Stimulated activated CD4-positive, alpha-beta T cell treated with anti-CD3 and anti-CD28 coated beads, TNF-alpha, amount 100 ng/mL, for 1 hour (primary cell): ENCODE results near the gene FGGY.
"Not testable (repeated sequence)": the region's sequence is repeated elsewhere in the genome, so short reads cannot be mapped to it uniquely, and the experiment has no call there.

Experiments used
- DNase-seq, 3 donors: peaks; one replicate each; pipeline ENCODE4 v3.0.0-alpha.2; 2020; ENCODE audit warnings: low read depth in 3 of 3, low spot score in 1 of 3

The FGGY gene

GRCh38 chr1:59436637-59437036, 139.7 kb downstream of the FGGY start:
- DNase-seq = no peak

GRCh38 chr1:59438058-59438560, 141.2 kb downstream of the FGGY start:
- DNase-seq = no peak

GRCh38 chr1:59442492-59442891, 145.6 kb downstream of the FGGY start:
- DNase-seq = no peak

- no peak for DNase-seq
Observed at GRCh38 chr1:59443310-59443709, 146.4 kb downstream of the FGGY start.

- no peak for DNase-seq
Observed at GRCh38 chr1:59444520-59444919, 147.6 kb downstream of the FGGY start.

GRCh38 chr1:59445040-59445439, 148.1 kb downstream of the FGGY start:
- no peak for DNase-seq

- DNase-seq = no peak
Observed at GRCh38 chr1:59446257-59446901, 149.5 kb downstream of the FGGY start.

- no peak for DNase-seq
Observed at GRCh38 chr1:59452026-59452425, 155.1 kb downstream of the FGGY start.

- no peak for DNase-seq
Observed at GRCh38 chr1:59452559-59452958, 155.7 kb downstream of the FGGY start.

GRCh38 chr1:59453297-59453968, 156.5 kb downstream of the FGGY start:
- DNase-seq = no peak

GRCh38 chr1:59455206-59455605, 158.3 kb downstream of the FGGY start:
- no peak for DNase-seq

- no peak for DNase-seq
Observed at GRCh38 chr1:59457786-59458185, 160.9 kb downstream of the FGGY start.

GRCh38 chr1:59458884-59459283, 162.0 kb downstream of the FGGY start:
- DNase-seq = no peak

- not testable (repeated sequence) for DNase-seq
Observed at GRCh38 chr1:59462942-59463341, 166.0 kb downstream of the FGGY start.

- not testable (repeated sequence) for DNase-seq
Observed at GRCh38 chr1:59465478-59465877, 168.6 kb downstream of the FGGY start.

GRCh38 chr1:59468828-59469428, 172.0 kb downstream of the FGGY start:
- DNase-seq = no peak

GRCh38 chr1:59471991-59472570, 175.2 kb downstream of the FGGY start:
- not testable (repeated sequence) for DNase-seq

- no peak for DNase-seq
Observed at GRCh38 chr1:59473831-59474230, 176.9 kb downstream of the FGGY start.

GRCh38 chr1:59474496-59474895, 177.6 kb downstream of the FGGY start:
- DNase-seq = no peak

GRCh38 chr1:59475737-59476136, 178.8 kb downstream of the FGGY start:
- no peak for DNase-seq

GRCh38 chr1:59477286-59477685, 180.4 kb downstream of the FGGY start:
- DNase-seq = no peak

- no peak for DNase-seq
Observed at GRCh38 chr1:59477867-59478266, 181.0 kb downstream of the FGGY start.
